Lung microvascular endothelial cell (primary cell): Measurements from ENCODE around the gene OMG. TPM values are rescaled to one million over a fixed set of nuclear protein-coding genes. Genes with fewer than 3 reads are reported as not detected.
"Not testable (repeated sequence)": the region's sequence is repeated elsewhere in the genome, so short reads cannot be mapped to it uniquely, and the experiment has no call there.

Experiments
- DNase-seq, 2 donors: peaks; one replicate each; pipeline versions ENCODE4 v3.0.0 to v3.0.0-alpha.2; 2010; ENCODE audit warnings: low read depth in 2 of 2
- total RNA-seq: library from RNA; depleted of rRNA; stranded (reverse); fragments of >200 nt; gene quantifications from 2 replicates; pipeline ENCODE4 v1.2.1, GENCODE V29; 2014

The OMG gene
- total RNA-seq, 1 donor from 2014 or later = 6.7 TPM

DNA sequence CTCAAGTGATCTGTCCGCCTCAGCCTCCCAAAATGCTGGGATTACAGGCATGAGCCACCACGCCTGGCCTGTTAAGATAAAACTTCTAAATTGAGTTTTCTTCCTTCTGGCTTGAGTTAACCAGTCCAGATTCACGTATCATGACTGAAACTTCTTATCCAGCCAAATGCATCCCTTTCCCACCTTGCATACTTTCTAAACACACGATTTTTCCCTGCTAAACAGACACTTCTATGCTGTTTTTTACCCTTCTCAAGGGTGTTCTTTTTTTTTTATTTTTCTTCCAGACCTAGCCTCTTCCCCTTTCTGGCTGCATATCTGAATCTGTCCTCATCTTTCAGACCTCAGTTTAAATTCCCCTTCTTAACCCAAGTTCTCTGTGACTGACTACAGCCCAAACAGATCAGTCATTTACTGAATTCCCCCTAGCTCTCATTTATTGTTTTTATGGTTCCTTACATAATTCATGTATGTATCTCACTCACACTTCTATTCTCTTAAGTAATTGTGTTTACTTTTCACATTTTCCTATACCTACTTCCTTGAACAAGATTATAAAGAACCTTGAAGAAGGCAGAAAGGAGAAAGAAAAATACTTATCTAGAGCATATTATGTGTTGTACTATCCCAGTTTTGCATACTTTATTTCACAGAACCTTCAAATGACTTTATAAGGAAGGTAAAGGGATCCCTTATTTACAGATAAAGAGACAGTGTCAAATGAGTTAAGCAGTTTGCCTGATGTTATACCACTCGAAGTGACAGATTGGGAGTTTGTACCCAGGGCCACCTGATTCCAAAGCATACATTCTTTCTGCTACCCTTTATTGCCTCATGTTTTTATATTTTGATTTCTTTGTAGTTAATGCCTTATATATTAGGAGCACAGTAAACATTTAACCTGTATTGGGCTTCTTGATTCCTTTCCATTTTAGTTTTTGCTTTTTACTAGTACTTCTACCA, 11.6 kb upstream of the OMG start:
- DNase-seq = no peak

GRCh38 chr17:31307640-31308039, 10.6 kb upstream of the OMG start:
- DNase-seq = no peak

- no peak for DNase-seq
These were observed 2.6 kb upstream of the OMG start for GRCh38 chr17:31299624-31300023.

DNA sequence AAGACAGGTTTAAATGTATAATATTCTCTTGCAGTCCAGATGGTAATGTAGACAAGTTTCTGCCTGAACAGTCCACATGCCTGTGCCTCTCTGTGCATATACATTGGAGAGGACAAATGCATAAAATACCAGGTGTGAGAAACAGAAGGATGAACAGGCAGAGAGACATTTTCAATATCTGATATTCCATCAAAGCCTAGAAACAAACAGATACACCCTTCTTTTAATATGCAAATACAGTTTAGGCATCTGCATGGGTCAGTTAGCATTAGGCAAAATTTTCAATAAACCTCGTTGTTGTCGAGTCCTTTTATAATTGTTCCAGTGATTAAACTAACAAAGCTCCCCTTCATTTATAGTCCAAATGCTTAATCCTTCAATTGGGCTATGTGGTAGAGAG, 897 bp downstream of the OMG start:
- DNase-seq = no peak

DNA sequence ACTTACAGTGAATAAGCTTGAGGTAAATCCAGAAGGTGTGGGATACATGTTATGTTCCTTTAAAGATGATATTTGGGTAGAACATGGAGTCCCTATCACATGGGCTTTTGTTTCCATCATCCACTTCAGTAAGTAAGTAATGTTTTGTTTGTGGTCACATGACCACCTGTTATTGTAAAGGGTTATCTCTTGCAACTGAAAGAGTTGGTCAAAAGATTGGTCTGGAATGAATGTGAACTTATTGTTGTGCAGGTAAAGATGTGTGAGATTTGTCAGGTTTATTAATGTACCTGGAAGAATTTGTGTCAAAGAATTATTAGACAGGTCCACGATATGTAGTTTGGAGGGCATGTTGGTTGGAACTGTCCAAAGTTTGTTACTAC, 1.6 kb downstream of the OMG start:
- DNase-seq = no peak

GRCh38 chr17:31294820-31295488, 2.1 kb downstream of the OMG start:
- no peak for DNase-seq

DNA sequence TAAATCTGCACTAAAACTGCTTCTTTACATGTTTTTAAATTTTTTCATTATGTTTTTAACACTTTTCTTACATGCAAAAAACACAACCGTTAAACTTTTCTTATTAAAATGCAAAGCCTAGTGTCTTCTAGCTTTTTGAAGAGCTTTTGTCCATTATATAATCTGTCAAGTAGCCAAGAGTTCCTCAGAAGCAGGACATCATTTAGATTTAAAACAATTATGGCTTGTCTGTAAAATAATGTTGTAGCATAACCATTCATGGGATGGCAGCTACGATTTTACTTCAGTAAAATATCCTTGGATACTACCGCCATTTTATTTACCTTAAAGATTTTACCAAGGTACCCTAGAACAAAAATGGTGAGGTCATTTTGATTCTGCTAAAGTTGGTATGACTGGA, 2.8 kb downstream of the OMG start:
- no peak for DNase-seq

DNA sequence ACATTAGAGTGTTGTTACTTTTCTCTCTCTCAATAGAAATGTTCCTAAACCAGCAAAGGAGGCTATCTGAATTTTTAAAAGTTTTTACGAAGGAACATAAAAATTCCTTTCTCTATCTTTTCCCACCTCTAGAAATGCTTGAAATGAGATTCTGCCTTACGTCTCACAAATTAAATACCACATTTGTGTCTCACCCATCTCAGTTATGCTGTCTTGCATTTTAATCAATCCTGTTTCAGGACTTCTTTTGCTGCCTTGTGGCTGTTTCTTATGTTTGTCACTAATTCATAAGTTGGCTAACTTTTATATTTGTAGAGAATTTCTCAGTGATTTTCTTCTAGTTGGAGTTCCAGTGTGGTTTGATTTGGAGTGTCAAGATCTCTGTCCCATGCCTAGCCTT, 3.5 kb downstream of the OMG start:
- no peak for DNase-seq

GRCh38 chr17:31291820-31292219, 5.2 kb downstream of the OMG start:
- DNase-seq = no peak

DNA sequence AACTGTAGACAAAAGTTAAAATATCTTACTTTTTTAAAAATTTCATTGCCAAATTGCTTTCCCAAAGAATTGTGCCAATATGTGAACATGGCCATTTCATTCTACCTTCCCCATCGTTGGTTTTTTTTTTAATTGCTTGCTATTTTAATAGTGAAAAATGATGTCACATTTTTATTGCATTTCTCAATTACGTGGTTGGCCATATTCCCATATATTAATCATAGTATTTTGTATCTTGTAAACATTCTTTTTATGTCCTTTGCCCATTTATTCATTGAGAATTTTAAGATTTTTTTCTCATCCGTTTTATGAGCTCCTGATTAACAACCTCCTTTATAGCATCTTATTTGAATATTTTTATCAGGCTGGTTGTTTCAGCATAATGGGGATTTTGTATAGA, 7.2 kb downstream of the OMG start:
- peak in 1 of 2 donors; percentile 6 for DNase-seq

- DNase-seq = not testable (repeated sequence)
These were observed 9.1 kb downstream of the OMG start for GRCh38 chr17:31287932-31288331.

DNA sequence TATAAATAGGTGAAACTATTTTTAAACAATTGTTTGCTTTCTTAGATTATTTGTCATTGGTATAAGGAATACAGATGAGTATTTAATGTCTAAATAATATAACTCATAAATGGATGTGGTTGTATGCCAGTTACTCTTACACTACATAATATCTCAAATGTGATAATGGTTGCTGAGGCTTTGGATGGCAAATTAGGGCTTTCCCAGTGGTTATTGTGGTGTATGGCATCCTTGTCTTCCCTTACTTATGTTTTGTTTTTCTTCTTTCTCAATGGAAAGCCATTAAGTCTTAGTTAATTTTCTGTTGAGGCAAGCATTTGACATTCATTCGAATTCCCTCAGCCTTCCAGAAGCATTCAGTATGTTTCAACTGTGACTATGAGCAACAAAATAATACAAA, 10.5 kb downstream of the OMG start:
- DNase-seq = no peak

- DNase-seq = no peak
These were observed 13.2 kb downstream of the OMG start for GRCh38 chr17:31283841-31284240.

- no peak for DNase-seq
These were observed 16.0 kb downstream of the OMG start for GRCh38 chr17:31281061-31281460.

GRCh38 chr17:31279401-31279800, 17.6 kb downstream of the OMG start:
- no peak for DNase-seq

DNA sequence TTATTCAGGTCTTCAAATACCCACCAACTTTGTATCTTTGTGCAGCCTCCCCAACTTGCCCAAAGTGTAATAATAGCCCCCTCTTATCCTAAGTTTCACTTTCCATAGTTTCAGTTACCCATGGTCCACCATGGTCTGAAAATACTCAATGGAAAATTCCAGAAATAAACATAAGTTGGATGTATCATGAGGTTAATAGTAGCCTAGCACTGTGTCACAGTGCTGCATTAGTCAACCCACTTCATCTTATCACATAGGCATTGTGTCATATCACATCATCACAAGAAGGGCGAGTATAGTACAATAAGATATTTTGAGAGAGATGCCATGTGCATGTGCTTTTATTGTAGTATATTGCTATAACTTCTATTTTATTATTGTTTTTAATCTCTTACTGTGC, 21.9 kb downstream of the OMG start:
- peak; percentile 2 to 56 for DNase-seq

DNA sequence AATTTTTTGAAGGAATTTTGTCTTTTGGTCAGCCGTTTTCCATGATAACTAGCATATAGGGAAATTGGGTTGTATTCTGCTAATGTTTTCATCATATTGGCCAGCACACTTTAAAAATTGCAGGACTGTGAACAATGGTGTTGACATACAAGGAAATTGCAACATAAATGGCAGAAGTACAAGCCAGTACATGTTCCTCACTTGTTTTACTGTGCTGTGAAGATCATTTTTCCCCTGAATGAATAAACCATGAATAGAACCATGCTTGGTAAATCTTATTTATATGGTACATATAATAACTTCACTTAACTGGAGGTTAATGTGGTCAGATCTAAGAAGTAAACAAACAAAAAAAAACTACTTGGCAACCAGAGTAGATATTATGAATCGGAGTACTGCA, 22.8 kb downstream of the OMG start:
- peak; percentile 65 to 96 for DNase-seq

DNA sequence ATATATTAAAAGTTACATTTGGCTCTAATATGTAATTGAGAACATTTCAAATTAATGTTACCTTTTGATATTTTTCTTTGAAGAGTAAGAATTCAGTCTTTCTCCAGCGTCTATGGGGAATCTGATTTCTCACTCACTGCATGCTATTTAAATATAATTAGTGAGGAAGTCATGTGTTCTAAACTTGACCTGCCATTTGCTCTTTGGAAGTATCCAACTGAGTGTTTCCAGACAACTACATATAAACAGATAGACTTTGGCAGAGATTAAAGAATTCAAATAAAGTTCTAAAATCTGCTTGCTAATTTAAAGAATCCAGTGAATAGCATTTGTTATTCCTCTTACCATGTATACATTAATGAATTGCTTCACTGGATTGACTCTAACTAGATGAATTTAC, 23.5 kb downstream of the OMG start:
- DNase-seq = peak in 1 of 2 donors; percentile 88

- peak in 1 of 2 donors; percentile 3 for DNase-seq
These were observed 24.2 kb downstream of the OMG start for GRCh38 chr17:31272803-31273202.

- no peak for DNase-seq
These were observed 24.8 kb downstream of the OMG start for GRCh38 chr17:31272236-31272635.

DNA sequence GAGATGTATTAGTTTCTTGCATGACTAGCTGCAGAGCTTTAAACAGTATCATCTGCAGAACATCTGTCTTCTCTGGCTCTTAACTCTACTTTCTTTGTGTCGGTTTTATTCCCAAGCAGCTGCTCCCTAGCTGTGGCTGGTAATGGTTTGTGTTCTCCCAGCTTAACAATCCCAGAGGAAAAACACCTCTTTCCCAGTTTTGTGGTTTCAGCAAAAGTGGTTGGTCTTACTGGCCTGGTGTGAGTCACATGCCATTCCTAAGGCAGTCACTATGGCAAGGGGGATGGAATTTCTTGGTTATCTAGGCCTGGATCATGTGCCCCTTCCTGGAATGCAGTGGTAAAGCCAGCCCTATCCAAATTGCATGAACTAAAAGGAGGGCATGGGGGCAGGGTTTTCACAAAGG, 27.5 kb downstream of the OMG start:
- peak; percentile 81 to 87 for DNase-seq

DNA sequence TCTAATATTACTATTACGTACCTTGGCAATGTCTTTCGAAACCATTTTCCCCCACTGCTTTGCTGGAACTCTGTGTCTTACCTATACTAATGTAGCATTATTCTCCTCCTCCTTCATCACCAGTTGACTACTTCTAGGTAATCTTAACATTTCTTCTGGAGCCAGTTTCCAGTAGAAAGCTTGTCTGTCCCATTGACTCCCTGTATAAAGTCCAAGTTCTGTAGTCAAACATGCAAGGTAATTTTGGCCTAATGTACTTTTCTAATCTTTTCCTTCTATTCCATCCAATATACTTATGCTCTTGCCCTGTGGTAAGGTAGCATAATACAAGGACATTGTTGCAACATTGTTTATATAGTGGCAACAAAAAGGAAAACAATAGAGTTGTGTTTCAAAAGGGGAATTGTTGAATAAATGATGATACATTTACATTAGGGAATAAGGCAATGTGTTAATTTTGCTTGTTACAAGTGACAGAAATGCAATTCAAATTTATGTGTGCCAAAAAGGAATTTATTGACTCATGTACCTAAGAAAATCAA, 27.9 kb downstream of the OMG start:
- no peak for DNase-seq

DNA sequence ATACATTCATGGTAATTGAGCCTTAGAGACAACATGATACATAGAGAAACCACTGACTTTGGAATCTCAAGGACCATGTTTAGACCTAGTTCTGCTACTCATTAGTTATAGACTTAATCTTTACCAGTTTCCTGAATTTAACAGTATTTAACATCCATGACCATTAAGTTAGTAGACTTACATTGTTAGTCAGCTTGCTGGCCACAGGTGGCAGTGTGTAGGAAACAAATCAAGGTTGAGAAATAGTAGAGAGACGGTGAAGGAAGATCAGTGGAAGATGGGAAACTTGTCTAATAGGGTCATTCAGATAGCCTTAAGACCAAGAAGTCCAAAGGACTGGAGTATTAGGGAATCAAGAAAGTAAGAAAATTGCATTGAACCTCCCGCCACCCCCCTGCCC, 31.0 kb downstream of the OMG start:
- DNase-seq = no peak
